ENCODE data around the gene INSL3. TPM values are rescaled to one million over a fixed set of nuclear protein-coding genes. Genes with fewer than 3 reads are reported as not detected.

Gene INSL3
- total RNA-seq, 4 donors from 2014 or later: not detected

- DNase-seq (no peak), ATAC-seq (no peak)
- intact Hi-C loops (cut with DNase I; ENCODE audit: low total_unique reads) (loop anchor here (5.0 kb wide), 1 partner anchor 65 kb away; no protein-coding TSS in a partner anchor), in situ Hi-C loops (cut with MboI; ENCODE audit: low sequenced_read_pairs in 4 of 4) (loop anchor here in 1 of 4 donors (10.0 kb wide), 1 partner anchor 53 kb away; the partner anchor contains the start of gene MAP1S)
- peaks cover 0 to 3% of the 10 kb centered on the region in 2 donors for H3K4me1 ChIP-seq
- no peaks in the 10 kb centered on the region for H3K36me3 ChIP-seq
- H3K4me3 ChIP-seq: no peak overlapping the region
- H3K27ac ChIP-seq: no peak overlapping the region
- peaks cover 0 to 4% (median 4%) of the 10 kb centered on the region in 3 donors for H3K27me3 ChIP-seq
- no peaks in the 10 kb centered on the region for H3K9me3 ChIP-seq
- TF ChIP-seq POLR2A (IDR thresholded peaks at IDR 0.05) (no peak), CTCF (IDR thresholded peaks at IDR 0.05 in 4 of 5, conservative IDR thresholded peaks at IDR 0.05 in 1 of 5) (no peak)
Observed at GRCh38 chr19:17767559-17767958, 53.8 kb downstream of the INSL3 start.

GRCh38 chr19:17766543-17767131 is 54.7 kb downstream of the INSL3 start:
- in situ Hi-C loops (cut with MboI; ENCODE audit: low sequenced_read_pairs in 4 of 4) (loop anchor here in 1 of 4 donors (10.0 kb wide), 1 partner anchor 52 kb away; the partner anchor contains the start of gene MAP1S), intact Hi-C loops (cut with DNase I; ENCODE audit: low total_unique reads) (loop anchor here (5.0 kb wide), 1 partner anchor 64 kb away; no protein-coding TSS in a partner anchor)
- TF ChIP-seq CTCF (IDR thresholded peaks at IDR 0.05 in 4 of 5, conservative IDR thresholded peaks at IDR 0.05 in 1 of 5) (peak; percentile 35 to 71 (median 58)), POLR2A (IDR thresholded peaks at IDR 0.05) (no peak)
- H3K36me3 ChIP-seq: no peaks in the 10 kb centered on the region
- H3K9me3 ChIP-seq: no peaks in the 10 kb centered on the region
- no peak overlapping the region for H3K27ac ChIP-seq
- ATAC-seq (no peak), DNase-seq (peak; percentile 16 to 43)
- peak overlapping the region in 1 of 4 donors; percentile 13 for H3K4me3 ChIP-seq
- H3K27me3 ChIP-seq: peaks cover 0 to 4% (median 4%) of the 10 kb centered on the region in 3 donors
- peaks cover 0 to 3% of the 10 kb centered on the region in 2 donors for H3K4me1 ChIP-seq

Other genes with a start within 250 kb of the INSL3 start
- not detected for gene UNC13A, start 133.2 kb downstream of the INSL3 start, total RNA-seq
- gene MAP1S, start 102.0 kb downstream of the INSL3 start, total RNA-seq: 10 to 100 TPM; 20.0 to 61.5 (median 35.1) TPM
- 1 to 10 TPM in 1 of 4 donors, under 1 TPM in 2, not detected in 1; 0.13 to 2.1 (median 0.51) TPM for gene FCHO1, start 70.0 kb downstream of the INSL3 start, total RNA-seq
- gene B3GNT3, start 26.4 kb downstream of the INSL3 start, total RNA-seq: under 1 TPM in 2 of 4 donors, not detected in 2; 0.13 to 0.39 TPM
- 1 to 10 TPM in 2 of 4 donors, under 1 TPM in 2; 0.55 to 1.6 (median 1.2) TPM for gene JAK3, start 26.5 kb upstream of the INSL3 start, total RNA-seq
- 1,000 to 10,000 TPM; 1,094 to 1,320 (median 1,226) TPM for gene RPL18A, start 38.4 kb upstream of the INSL3 start, total RNA-seq
- not detected for gene SLC5A5, start 50.4 kb upstream of the INSL3 start, total RNA-seq
- gene CCDC124, start 111.5 kb upstream of the INSL3 start, total RNA-seq: 100 to 1,000 TPM in 1 of 4 donors, 10 to 100 TPM in 3; 73.1 to 110 (median 81.5) TPM
- gene KCNN1, start 145.6 kb upstream of the INSL3 start, total RNA-seq: not detected
- 100 to 1,000 TPM; 476 to 810 (median 543) TPM for gene ARRDC2, start 186.7 kb upstream of the INSL3 start, total RNA-seq